ENCODE results near the gene PARVG.

DNA sequence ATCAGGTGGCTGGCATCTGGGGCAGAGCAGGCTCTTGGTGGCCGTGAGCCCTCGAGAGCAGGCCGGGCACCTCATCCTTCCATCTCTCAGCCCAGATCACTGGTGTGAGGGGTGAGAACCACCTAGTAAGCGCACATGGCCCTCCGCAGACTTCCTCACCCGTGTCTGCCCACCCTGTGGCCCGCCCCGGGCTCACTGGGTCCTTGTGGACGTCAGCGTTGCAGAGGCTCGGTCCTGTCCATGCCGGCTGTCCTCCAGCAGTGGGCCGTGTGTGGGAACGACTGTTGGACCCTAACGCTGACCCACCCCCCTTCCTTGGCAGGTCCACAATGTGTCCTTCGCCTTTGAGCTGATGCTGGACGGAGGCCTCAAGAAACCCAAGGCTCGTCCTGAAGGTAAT is 17.2 kb upstream of the PARVG start:
- TF ChIP-seq FOXK2 (IDR thresholded peaks at IDR 0.05), result no peak
- TF ChIP-seq CBFB (IDR thresholded peaks at IDR 0.05; ENCODE audit: low read depth), result no peak
- TF ChIP-seq CREM (IDR thresholded peaks at IDR 0.05; ENCODE audit: low read depth), result no peak
- no peak for TF ChIP-seq EP300 (IDR thresholded peaks at IDR 0.05; ENCODE audit: borderline replicate concordance in 1 of 2, control insufficient read depth in 1 of 2, low read depth in 2 of 2, low read length in 2 of 2)
- TF ChIP-seq, protein P1, sequence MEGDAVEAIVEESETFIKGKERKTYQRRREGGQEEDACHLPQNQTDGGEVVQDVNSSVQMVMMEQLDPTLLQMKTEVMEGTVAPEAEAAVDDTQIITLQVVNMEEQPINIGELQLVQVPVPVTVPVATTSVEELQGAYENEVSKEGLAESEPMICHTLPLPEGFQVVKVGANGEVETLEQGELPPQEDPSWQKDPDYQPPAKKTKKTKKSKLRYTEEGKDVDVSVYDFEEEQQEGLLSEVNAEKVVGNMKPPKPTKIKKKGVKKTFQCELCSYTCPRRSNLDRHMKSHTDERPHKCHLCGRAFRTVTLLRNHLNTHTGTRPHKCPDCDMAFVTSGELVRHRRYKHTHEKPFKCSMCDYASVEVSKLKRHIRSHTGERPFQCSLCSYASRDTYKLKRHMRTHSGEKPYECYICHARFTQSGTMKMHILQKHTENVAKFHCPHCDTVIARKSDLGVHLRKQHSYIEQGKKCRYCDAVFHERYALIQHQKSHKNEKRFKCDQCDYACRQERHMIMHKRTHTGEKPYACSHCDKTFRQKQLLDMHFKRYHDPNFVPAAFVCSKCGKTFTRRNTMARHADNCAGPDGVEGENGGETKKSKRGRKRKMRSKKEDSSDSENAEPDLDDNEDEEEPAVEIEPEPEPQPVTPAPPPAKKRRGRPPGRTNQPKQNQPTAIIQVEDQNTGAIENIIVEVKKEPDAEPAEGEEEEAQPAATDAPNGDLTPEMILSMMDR (IDR thresholded peaks at IDR 0.05 in 2 of 3, conservative IDR thresholded peaks at IDR 0.05 in 1 of 3; ENCODE audit: control insufficient read depth in 2 of 3, extremely low read depth in 1 of 3, insufficient read depth in 1 of 3, low read depth in 3 of 3, low read length in 3 of 3), result no peak
- TF ChIP-seq NFYB (IDR thresholded peaks at IDR 0.05; ENCODE audit: insufficient read depth, low read depth, low read length), result no peak
- no peak for TF ChIP-seq RAD21 (IDR thresholded peaks at IDR 0.05; ENCODE audit: insufficient read depth, low read depth, low read length)
- no peak for TF ChIP-seq POLR2A (IDR thresholded peaks at IDR 0.05; ENCODE audit: low read depth, low read length)
- TF ChIP-seq, protein P2, sequence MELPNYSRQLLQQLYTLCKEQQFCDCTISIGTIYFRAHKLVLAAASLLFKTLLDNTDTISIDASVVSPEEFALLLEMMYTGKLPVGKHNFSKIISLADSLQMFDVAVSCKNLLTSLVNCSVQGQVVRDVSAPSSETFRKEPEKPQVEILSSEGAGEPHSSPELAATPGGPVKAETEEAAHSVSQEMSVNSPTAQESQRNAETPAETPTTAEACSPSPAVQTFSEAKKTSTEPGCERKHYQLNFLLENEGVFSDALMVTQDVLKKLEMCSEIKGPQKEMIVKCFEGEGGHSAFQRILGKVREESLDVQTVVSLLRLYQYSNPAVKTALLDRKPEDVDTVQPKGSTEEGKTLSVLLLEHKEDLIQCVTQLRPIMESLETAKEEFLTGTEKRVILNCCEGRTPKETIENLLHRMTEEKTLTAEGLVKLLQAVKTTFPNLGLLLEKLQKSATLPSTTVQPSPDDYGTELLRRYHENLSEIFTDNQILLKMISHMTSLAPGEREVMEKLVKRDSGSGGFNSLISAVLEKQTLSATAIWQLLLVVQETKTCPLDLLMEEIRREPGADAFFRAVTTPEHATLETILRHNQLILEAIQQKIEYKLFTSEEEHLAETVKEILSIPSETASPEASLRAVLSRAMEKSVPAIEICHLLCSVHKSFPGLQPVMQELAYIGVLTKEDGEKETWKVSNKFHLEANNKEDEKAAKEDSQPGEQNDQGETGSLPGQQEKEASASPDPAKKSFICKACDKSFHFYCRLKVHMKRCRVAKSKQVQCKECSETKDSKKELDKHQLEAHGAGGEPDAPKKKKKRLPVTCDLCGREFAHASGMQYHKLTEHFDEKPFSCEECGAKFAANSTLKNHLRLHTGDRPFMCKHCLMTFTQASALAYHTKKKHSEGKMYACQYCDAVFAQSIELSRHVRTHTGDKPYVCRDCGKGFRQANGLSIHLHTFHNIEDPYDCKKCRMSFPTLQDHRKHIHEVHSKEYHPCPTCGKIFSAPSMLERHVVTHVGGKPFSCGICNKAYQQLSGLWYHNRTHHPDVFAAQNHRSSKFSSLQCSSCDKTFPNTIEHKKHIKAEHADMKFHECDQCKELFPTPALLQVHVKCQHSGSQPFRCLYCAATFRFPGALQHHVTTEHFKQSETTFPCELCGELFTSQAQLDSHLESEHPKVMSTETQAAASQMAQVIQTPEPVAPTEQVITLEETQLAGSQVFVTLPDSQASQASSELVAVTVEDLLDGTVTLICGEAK (IDR thresholded peaks at IDR 0.05; ENCODE audit: borderline replicate concordance), result no peak
- TF ChIP-seq, protein P3, sequence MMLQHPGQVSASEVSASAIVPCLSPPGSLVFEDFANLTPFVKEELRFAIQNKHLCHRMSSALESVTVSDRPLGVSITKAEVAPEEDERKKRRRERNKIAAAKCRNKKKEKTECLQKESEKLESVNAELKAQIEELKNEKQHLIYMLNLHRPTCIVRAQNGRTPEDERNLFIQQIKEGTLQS (IDR thresholded peaks at IDR 0.05; ENCODE audit: borderline replicate concordance, extremely low read depth, low read depth, low read length), result no peak

Measured in GM12878 (cell line).